ENCODE results near the gene SLCO3A1. TPM values are rescaled to one million over a fixed set of nuclear protein-coding genes. Genes with fewer than 3 reads are reported as not detected.
"Not testable (repeated sequence)": the region's sequence is repeated elsewhere in the genome, so short reads cannot be mapped to it uniquely, and the experiment has no call there.

SLCO3A1 gene
- total RNA-seq, 1 donor from 2014 or later: 23.6 TPM

DNA sequence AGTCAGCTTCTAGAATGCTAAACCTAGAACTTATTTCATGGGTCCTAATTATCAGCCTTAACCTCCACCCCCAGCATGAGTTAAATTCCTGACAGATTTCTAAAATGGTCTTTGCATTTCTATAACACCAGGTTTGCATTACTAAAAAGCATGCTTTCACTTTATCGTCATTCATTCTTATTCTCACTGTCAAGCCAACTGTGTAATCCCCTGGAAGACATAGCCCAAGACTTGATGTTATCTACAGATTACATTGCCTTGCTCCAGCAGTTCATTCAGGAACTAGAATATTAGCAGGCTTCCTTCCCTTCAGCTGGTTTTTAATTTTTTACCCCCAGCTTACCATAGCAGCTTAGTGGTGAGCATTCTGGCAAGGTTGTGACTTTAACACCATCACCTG lies 184.0 kb downstream of the SLCO3A1 start:
- no peak for ATAC-seq

DNA sequence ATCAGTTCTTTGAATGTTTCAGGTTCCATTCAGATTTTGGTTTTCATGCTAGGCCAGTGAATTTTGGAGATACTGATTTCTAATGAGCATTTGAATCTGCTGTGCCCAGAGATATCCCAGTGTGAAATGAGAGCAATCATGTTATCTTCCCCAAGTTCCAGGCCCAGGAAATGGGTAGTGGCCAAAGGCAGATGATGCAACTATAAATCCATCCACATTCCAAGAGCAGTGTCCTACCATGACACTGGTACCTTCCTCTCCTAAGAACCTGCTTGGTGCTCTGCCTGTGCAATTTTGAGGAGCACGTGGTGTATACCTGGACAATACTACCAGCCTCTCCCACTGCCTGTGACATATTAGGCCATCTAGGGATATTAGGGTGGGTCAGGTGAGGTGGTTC lies 186.8 kb downstream of the SLCO3A1 start:
- no peak for ATAC-seq

DNA sequence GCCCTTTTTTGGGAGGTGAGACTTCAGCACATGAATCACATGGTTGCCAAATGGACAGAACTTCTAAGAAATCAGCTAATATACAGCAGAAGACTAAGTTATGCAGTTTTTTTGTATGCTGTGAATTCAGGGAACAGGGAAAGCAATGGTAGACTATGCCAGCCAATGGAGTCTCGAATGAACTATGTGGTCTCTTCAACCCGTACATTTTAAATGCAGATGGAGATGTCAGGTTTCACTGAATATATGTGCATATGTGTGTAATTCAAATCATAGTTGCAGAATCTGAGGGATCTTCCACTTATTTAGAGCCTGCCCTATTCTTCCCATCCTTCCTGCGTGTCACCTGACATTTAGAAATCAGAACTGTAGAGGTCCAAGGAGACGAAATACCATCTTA lies 187.9 kb downstream of the SLCO3A1 start:
- no peak for ATAC-seq

DNA sequence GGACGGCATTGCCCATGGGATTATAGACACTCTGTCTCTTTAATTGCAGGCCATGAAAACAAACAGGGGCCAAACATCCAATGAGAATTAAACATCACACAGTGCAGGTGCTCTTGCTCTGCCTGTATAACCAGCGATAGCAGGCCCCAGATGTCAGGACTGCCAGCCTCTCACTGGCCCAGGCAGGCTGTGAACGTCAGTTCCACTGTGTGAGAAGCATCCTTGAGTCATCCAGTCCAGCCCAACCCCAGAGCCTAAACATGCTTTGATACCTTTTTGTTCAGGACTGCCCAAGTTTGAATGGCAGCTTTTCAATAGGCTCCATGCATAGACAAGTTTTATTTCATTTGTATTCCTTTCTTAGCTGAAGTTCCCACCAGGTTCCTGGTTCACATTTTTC lies 189.8 kb downstream of the SLCO3A1 start:
- ATAC-seq: peak; percentile 99

DNA sequence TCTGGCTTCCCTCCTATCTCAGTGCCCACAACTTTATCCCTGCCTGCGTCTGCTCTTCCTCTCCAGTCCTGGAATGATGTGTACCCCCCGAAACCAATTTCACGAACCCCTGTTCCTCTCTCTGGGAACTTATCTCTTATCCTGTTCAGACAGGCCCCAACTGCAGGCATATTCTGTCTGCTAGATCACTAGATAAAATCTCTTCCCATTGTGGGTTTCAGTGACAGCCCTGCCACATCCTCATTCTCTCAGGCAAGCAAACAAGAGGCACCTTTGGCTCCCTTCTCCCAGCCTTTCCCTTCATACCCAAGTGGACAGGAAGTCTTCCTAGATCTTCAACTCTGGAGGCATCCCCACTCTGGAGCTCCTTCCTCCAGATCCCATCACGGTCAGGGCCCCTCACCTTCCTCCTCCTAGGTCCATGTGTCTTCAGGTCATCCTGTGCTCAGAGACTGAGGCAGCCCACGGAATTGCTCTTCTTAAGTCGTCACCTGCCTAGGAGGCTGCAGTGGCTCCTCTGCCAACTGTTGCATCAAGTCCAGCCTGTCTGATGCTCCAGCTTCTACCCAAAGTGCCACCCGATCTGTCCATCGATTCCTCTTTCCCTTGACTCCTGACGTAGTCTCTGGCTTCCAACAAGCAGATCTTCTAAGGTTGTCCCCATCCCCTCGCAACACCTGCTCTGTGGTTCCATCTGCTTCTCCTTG lies 190.8 kb downstream of the SLCO3A1 start:
- no peak for ATAC-seq

DNA sequence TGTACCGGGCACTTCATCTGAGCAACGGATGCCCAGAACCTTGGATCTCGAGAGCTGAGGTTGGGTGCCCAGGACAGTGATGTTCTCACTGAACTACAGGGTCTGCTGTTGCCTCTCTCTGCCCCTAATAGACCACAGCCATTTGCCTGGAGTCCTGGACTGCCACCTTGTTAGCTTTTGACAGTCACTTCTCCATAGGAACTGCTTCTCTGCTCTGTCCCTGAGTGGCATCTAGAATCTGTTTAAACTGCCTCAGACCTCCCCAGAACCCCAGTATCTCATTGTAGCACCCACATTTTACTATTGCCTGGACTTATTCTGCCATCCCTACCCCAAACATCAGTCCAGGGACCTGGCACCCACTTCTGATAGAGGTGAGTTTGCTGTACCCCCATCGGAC lies 194.4 kb downstream of the SLCO3A1 start:
- ATAC-seq: no peak

DNA sequence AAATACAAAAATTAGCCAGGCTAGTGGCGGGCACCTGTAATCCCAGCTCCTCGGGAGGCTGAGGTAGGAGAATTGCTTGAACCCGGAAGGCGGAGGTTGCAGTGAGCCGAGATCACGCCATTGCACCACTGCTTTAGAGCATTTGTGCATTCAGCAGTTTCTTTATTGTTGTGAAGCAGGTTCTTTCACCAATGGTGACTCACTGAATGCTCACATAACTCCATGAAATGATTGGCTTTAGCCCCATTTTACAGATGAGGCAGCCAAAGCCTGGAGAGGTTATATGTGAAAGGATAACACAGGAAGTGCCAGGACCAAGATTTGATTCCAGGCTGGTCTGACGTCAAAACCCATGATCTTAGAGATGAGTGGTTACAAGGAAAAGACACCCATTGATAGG lies 195.2 kb downstream of the SLCO3A1 start:
- ATAC-seq: peak; percentile 86

DNA sequence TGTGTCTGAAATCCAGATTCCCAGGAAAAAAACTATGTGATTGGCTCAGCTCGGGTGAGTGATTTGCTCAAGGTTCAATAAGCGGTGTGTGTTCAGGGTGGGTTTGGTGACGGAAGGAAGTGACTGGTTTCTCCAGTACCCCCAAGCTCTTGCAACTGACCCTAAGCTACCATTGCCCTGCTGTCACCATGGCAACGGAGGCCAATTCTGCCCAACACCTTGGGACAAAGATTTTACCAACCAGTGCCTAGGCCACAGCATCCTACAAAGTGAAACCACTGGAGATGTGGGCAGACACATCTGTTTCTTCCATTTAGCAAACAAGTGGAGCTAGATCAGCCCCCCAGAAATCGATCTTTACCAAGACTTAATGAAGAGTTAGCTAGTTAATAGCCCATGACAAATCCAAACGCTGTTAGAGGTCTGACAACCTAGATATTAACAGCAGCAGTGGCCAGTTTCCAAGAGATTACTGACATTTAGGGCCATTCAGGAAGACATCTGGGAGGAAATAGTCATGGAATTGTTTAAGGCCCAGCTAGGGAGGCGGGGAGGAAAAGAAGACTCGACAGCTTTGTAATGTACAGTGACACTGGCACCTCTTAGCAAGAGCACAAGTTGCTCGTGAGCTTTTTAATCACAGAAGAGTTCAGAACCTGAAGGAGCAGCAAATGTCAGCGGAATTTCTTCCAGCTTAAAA lies 195.9 kb downstream of the SLCO3A1 start:
- ATAC-seq: no peak

DNA sequence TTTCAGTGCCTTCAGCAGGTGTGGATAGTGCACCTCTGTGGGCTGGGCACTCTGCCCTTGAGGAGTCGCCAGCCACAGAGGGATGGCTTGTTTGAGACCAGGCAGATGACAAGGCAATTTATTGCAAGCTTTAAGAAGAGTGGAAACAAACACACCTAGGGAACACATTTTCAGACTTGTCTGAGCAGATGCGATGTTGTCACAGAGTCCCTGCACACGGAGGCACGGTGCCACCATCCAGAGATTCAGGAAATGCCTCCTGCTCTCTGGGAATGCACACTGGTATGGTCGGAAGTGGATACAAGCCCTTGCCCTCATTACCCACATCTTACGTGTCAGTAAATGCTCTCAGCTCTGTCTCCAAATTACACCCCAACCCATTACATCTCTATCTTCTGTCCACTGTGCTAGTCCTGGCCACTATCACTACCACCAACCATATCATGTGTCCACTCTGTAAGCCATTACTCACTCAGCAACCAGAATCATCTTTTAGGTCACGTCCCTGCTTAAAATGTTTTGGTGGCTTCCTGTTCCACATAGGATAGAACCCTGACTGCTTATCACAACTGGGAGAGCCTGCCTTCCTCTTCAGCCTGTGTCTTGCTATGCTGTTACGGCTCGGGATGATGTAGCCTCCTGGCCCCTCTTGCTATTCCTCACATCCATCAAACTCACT lies 196.9 kb downstream of the SLCO3A1 start:
- ATAC-seq: peak; percentile 42

DNA sequence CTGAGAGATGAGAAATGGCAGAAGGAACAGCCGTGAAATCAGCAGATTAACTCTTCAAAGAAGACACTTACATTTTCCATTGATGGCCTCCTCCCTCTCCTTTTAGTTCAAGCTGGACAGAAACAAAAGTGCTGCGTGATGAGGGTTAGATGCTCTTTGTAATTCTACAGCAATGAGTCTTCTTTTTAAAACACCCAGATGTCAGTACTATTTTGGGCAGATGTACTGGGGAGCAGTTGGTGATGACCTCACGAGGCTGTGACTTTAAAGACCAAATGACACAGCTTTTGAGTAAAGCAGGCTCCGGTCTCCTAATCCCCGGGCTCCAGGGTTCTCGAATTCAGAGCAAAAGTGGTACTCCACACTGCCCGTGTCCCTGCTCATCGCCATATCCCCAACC lies 198.2 kb downstream of the SLCO3A1 start:
- ATAC-seq: no peak

DNA sequence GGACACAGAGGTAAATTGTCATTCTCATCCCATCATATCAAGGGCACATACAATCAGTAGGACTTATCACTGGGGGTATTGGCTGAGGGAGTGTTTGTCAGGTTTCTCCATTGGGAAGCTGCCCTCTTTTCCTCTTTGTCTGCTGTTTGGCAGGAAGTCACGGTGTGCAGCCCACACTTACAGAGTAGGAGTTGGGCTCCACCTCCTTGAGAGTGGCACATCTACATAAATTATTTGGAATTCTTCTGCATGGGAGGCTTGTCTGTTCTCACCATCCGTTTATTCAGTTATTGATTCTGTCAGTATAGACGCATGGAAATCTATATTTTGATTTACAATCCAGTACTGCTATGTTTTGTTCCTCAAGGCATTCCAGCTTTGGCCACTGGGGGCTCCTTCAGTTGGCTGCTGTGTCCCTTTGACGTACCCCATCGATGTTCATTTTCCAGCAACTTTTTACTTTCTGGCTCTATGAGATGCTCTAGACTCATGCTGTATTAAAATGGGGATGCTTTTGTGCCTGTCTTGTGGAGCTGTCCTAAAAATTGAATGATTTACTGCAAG lies 200.3 kb downstream of the SLCO3A1 start:
- ATAC-seq: no peak

DNA sequence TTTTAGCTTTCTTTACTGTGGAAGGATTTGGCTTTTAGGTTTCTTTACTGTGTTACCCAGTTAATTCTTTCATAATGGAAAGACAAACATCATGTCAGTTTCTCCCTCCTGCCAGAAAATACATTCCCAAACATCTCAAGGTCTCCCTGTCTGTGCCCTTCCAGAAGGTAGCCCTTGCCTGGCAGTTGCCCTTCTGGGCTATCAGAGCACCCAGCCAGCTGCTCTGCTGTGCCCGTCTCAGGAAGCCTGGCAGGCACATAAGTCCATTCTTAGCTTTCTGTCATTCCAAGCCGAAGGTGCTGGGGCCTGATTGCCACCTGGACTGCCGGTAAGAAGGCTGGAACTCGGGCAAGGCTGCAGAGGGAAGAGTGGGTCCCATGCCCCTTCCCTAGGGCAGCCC lies 203.4 kb downstream of the SLCO3A1 start:
- ATAC-seq: no peak

DNA sequence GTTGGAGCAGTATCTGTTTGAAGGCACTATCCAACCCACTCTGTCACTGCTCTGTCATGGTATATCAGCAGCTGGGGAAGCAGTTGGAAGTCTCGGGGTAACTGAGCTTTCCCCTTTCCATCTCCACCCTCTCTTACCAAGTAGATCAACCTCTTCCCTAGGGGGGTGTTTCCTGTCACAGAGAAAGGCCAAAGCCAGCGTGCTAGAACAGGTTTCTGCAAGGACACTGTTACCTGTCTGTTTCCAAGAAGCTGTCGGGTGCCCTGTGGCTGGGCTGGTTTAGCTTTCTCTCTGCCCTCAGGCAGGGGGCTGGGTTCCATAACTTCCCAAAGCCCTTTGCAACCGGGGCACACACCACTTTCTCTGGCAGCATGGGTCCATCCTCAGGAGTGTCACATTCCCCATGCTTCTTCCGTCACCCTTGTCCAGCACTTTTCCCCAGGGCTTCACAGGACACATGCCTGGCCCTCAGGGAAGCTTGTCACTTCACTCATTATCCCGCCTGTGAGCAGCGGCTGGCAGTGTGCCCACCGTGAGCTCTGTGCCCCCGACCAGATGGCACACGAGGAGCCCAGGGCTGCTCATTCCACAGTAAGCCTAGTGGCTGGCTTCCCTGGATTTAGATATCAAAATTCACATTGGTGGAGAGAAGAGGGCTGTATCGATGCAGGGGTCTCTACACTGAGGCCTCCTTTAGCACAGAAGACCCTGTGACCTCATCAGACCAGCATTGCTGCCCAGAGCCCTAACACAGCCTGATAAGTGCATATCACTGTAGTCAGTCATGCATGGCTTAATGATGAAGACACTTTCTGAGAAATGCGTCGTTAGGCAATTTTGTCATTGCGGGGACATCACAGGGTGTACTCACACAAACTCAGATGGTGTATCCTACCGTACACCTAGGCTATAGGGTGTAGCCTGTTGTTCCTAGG lies 205.8 kb downstream of the SLCO3A1 start:
- peak; percentile 78 for ATAC-seq

DNA sequence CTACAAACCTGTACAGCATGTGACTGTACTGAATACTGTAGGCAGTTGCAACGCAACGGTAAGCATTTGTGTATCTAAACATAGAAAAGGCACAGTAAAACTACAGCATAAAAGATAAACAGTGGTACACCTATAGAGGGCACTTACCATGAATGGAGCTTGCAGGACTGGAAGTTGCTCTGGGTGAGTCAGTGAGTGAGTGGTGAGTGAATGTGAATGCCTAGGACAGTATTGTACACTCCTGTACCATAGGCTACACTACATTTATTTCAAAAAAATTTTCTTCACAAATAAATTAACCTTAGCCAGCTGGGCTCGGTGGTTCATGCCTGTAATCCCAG lies 206.4 kb downstream of the SLCO3A1 start:
- peak; percentile 60 for ATAC-seq

DNA sequence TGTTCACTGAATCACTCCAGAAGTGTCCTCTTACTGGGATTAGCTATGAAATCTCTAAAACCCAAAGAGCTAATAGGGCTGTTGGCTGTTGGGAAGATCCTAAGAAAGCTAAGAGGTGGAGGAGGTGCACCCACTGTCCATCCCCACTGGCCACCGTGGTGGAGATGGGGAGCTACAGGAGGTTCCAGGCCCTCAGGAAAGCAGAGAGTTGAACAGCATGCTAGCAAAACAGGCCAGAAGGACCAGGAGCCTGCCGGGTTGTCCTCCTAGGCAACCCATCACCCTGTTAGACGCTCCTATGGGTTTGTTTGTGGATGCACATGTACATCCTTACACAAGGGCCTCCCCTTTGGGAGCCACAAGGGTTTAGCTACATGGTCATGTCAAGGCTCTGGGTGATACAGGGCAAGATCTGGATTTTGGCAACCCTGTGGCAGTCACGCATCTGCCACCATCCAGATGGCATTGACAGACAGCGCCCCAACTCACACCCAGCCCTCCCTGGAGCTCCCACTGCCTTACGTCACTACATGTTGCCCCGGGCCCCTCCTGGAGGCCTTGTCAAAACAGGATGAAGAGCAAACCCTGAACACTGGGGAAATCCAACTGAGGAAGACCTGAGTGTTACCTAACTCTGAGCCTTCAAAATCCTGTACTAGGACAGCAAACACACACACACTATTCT lies 208.1 kb downstream of the SLCO3A1 start:
- no peak for ATAC-seq

DNA sequence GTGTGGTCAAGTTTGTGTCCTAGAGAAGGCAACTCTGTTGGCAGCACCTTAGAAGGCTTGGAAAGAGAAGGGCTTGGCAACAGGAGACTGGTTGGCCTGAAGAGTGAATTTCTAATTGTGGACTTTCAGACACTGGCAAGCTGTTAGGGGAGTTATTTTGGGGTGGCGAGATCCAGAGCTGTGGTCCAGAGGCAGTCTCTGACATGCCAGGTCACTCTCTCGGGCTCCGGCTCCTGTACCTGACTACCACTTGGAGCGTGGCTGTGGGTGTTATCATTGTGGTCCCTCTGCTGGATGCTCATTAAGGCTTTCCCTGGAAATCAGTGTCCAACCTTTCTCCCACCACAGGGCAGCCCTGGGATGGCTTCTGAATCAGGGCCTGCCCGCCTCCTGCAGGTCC lies 209.0 kb downstream of the SLCO3A1 start:
- no peak for ATAC-seq

DNA sequence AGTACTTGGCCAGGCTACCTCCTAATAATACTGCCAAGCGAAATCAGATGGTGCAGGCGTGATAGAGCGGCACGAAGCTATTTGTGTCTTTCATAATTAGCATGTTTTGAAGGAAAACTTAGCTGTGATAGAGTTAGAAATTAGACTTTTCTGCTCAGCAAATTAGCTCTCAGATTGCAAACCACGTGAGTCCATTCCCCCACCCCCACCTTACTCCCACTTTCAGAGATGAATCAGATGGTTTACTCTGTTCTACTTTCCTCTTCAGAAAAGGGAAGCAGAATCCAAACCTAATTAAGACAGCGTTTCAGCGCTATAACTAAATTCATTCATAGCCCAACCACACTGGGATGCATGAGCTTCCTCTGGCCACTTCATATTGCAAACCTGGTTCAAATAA lies 214.6 kb downstream of the SLCO3A1 start:
- ATAC-seq: no peak

DNA sequence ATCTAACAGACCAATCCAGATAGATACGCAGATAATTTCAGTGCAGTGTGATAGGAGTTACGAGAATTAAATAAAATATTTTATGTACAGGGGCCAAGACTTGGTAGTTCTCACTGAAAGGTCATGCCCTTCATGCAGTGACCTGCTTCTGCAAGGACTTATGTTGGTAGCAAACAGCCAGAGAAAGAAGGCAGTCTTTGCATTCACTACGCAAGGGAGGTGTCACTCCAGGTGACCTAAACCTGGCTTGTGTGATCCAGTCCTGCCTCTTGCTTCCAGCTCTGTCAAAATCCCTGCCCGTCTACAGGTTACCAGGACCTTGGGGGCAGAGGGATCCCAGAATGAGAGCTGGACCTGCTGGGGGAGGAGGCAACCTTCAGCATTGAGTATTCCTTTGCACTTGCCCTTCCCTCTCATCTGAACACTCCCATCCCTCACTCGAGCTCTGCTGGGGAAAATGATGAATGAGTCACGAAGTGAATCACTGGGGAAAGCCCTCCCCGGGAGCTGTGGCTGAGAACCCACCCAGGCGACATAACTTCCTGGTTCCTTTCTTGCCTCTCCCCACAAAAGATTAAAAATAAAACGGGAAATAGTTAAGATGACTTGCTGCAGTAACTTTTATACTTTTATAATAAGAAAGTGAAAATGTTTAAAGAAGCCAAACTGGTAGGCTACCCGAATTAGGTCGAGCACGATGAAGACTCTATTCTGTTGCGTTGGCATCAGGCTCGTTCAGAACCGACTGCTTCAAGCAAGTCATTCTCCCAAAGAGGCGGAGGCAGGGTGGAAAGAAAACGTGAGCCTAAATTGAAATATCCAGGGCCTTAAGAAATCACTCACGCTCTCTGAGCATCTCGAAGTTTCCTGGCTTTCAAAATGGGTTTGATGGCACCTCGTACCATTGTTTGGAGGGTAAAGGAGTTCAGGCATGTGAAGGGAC lies 216.1 kb downstream of the SLCO3A1 start:
- ATAC-seq: peak; percentile 97

DNA sequence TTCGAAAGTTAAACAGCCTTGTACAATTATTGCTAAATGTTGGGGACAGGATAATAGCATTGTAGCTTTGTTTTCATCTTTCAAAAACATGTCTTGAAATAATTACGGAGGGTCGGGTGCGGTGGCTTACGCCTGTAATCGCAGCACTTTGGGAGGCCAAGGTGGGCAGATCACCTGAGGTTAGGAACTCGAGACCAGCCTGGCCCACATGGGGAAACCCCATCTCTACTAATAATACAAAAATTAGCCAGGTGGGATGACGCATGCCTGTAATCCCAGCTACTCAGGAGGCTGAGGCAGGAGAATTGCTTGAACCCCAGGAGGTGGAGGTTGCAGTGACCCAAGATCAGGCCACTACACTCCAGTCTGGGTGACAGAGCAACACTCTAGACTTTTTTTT lies 216.7 kb downstream of the SLCO3A1 start:
- not testable (repeated sequence) for ATAC-seq

DNA sequence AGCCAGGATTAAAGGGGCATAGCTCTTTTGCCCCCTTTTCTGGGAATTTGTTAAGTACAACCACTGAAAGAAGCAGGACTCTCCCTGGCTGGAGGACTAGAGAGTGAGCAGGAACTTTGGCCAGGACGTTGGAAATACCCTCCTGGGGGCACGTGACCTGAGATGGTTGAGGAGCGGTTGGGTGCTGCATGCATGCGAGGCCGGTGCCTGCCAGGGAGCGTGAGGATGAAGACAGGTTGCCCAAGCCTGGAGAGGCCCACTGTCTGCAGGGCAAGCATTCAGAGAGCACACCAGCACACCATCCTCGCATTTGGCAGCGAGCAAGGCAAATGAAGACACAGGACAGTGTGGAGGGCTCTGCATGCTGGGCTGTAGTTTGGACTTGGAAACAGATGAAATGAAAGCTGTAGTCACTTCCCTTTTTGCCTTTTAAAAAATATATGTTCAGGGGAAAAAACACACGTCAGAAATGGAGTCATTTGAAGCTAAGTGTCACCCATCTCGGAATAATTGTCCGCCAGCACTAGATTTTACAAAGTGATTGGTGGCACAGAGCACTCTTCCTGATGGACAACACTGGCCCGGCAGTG lies 217.6 kb downstream of the SLCO3A1 start:
- ATAC-seq: no peak
